Chondrocyte (in vitro differentiated cells): ENCODE results near the gene PARM1. TPM values are rescaled to one million over a fixed set of nuclear protein-coding genes. Genes with fewer than 3 reads are reported as not detected.

Experiments
- DNase-seq: peaks from one replicate; pipeline ENCODE4 v3.0.0; 2021; ENCODE audit warnings: mixed read lengths, low spot score
- H3K27ac Mint-ChIP-seq: one replicate; pipeline ENCODE4 v1.8.0; 2021; ENCODE audit warnings: mild to moderate bottlenecking, moderate library complexity, mixed read lengths; ENCODE audit not compliant: unreplicated experiment
- H3K27me3 Mint-ChIP-seq: 2 replicates; pipeline ENCODE4 v1.8.0; 2021; ENCODE audit warnings: low read depth, mixed read lengths
- H3K36me3 Mint-ChIP-seq: 2 replicates; pipeline ENCODE4 v1.8.0; 2021; ENCODE audit warnings: low read depth, mixed read lengths
- H3K4me1 Mint-ChIP-seq: 2 replicates; pipeline ENCODE4 v1.8.0; 2021; ENCODE audit warnings: low read depth, mild to moderate bottlenecking, mixed read lengths
- H3K4me3 Mint-ChIP-seq: one replicate; pipeline ENCODE4 v1.8.0; 2021; ENCODE audit warnings: mild to moderate bottlenecking, moderate library complexity, mixed read lengths; ENCODE audit not compliant: unreplicated experiment
- H3K9me3 Mint-ChIP-seq: 2 replicates; pipeline ENCODE4 v1.8.0; 2021; ENCODE audit warnings: low read depth, mixed read lengths
- total RNA-seq: library from RNA; stranded (reverse); gene quantifications from 3 replicates; pipeline ENCODE4 v1.2.1, GENCODE V29; 2021
- TF ChIP-seq, protein P1 (sequence below): fragments of 200-600 bp; sonication (generic); IDR thresholded peaks from 2 replicates; pipeline ENCODE4 v1.5.0; 2021; ENCODE audit warnings: antibody characterized with exemption, mild to moderate bottlenecking, moderate library complexity

PARM1 gene
- total RNA-seq, 1 donor from 2014 or later, result 0.90 TPM

- TF ChIP-seq, protein P1, sequence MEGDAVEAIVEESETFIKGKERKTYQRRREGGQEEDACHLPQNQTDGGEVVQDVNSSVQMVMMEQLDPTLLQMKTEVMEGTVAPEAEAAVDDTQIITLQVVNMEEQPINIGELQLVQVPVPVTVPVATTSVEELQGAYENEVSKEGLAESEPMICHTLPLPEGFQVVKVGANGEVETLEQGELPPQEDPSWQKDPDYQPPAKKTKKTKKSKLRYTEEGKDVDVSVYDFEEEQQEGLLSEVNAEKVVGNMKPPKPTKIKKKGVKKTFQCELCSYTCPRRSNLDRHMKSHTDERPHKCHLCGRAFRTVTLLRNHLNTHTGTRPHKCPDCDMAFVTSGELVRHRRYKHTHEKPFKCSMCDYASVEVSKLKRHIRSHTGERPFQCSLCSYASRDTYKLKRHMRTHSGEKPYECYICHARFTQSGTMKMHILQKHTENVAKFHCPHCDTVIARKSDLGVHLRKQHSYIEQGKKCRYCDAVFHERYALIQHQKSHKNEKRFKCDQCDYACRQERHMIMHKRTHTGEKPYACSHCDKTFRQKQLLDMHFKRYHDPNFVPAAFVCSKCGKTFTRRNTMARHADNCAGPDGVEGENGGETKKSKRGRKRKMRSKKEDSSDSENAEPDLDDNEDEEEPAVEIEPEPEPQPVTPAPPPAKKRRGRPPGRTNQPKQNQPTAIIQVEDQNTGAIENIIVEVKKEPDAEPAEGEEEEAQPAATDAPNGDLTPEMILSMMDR, result no peak
- Mint-ChIP-seq H3K36me3 (no peaks in the 10 kb centered on the region), H3K27ac (no peak overlapping the region), H3K4me3 (no peak overlapping the region), H3K4me1 (no peaks in the 10 kb centered on the region), H3K27me3 (peaks cover 4% of the 10 kb centered on the region), H3K9me3 (peaks cover 4% of the 10 kb centered on the region)
- no peak for DNase-seq
These were observed 148.6 kb downstream of the PARM1 start for GRCh38 chr4:75081561-75081960.

DNA sequence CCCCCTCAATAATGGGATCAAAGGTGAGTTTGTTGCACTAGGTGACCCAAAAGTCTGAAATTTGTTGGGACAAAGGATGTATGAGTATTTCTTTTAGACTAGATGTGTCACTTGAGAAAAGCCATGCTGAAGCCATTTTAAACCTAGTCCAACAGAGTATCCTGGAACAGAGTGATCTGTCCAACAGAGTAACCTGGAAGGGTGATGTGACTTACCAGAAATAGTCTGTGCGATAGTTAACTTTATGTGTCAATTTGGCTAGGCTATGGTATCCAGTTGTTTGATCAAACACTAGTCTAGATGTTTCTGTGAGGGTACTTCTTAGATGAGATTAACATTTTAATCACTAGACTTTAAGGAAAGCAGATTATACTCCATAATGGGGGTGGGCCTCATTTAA, 154.5 kb downstream of the PARM1 start:
- TF ChIP-seq, protein P1, result no peak
- H3K27me3 Mint-ChIP-seq, result peaks cover 3% of the 10 kb centered on the region
- H3K4me1 Mint-ChIP-seq, result no peaks in the 10 kb centered on the region
- no peak for DNase-seq
- H3K4me3 Mint-ChIP-seq, result no peak overlapping the region
- peaks cover 9% of the 10 kb centered on the region for H3K9me3 Mint-ChIP-seq
- H3K27ac Mint-ChIP-seq, result no peak overlapping the region
- no peaks in the 10 kb centered on the region for H3K36me3 Mint-ChIP-seq

DNA sequence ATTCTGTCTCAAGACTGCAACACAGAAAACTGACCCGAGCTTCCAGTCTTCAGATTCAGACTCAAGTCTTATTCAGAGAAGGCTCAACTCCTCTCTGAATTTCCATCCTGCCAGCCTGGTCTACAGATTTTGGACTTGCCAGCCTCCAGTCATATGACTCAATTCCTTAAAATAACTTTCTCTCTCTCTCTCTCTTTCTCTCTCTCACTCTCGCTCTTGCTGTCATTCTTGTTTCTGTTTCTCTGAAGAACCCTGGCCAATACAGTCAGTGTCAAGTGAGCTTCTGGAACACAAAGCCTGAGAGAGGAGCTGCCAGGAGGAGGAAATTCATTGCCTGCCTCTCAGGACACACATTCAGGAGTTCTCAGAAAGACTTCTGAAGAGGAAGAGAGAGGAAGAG, 154.9 kb downstream of the PARM1 start:
- Mint-ChIP-seq H3K27ac (no peak overlapping the region), H3K4me1 (no peaks in the 10 kb centered on the region), H3K4me3 (no peak overlapping the region), H3K27me3 (peaks cover 2% of the 10 kb centered on the region), H3K36me3 (no peaks in the 10 kb centered on the region), H3K9me3 (peaks cover 12% of the 10 kb centered on the region)
- TF ChIP-seq, protein P1, result no peak
- no peak for DNase-seq

DNA sequence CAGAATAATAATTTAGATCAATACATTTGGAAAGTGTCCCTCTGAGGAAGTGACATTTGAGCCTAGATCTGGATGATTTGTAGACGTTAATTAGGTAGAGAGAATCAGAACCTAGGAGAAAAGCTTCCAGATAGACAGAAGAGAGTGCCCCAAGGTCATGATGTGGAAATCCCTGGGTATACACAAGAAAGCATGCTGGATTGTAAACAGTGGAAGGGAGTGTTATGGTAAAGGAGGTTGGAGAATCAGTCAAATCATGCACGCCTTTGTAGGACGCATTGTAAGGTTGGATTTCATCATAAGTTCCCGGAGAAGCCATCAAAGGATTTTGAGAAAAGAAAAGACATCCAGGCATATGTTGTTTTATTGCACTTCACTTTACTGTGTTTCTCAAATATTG, 156.3 kb downstream of the PARM1 start:
- Mint-ChIP-seq H3K9me3 (peaks cover 15% of the 10 kb centered on the region), H3K36me3 (no peaks in the 10 kb centered on the region), H3K4me3 (no peak overlapping the region), H3K27me3 (no peaks in the 10 kb centered on the region), H3K27ac (no peak overlapping the region), H3K4me1 (no peaks in the 10 kb centered on the region)
- TF ChIP-seq, protein P1, result no peak
- no peak for DNase-seq

DNA sequence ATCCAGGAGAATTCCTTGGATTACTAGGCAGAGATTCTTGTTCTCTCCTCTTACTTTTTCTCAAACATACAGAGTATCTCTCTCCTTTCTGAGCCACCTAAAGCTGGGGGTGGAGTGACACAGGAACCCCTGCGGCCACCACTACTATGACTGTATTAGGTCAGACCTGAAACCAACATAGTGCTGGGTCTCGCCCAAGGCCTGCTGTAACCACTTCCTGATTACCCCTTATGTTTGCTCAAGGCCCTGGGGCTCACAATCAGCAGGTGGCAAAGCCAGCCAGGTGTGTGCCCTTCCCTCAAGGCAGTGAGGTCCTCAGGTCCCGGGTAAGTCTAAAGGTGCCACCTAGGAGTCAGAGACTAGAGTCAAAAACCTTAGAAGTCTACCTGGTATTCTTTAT, 166.4 kb downstream of the PARM1 start:
- H3K27me3 Mint-ChIP-seq, result no peaks in the 10 kb centered on the region
- H3K9me3 Mint-ChIP-seq, result peaks cover 40% of the 10 kb centered on the region
- TF ChIP-seq, protein P1, result no peak
- H3K4me3 Mint-ChIP-seq, result no peak overlapping the region
- H3K36me3 Mint-ChIP-seq, result no peaks in the 10 kb centered on the region
- DNase-seq, result no peak
- H3K27ac Mint-ChIP-seq, result no peak overlapping the region
- H3K4me1 Mint-ChIP-seq, result no peaks in the 10 kb centered on the region

Other genes starting within 250 kb of the PARM1 start
- gene BTC, start 138.6 kb upstream of the PARM1 start, total RNA-seq, result 0.33 to 0.41 TPM (median 0.40 TPM) in 3 replicates